PC-9 (cell line): Measurements from ENCODE around the gene ARPP19. TPM values are rescaled to one million over a fixed set of nuclear protein-coding genes. Genes with fewer than 3 reads are reported as not detected.

Source experiments
- BruUV-seq: library from RNA; stranded (reverse); fragments of 400-500 nt; replicated peaks from 2 replicates; lab custom pipeline; 2021; lab: Mats Ljungman, UMichigan
- CTCF ChIA-PET: fragments of 300-600 bp; sonication (Branson Sonifier 250); formaldehyde crosslinking; loops from one replicate; lab custom pipeline; 2022; ENCODE audit warnings: antibody characterized with exemption; lab: Charles Lee
- POLR2A ChIA-PET: fragments of 300-600 bp; sonication (Branson Sonifier 250); formaldehyde crosslinking; loops from one replicate; lab custom pipeline; 2022; ENCODE audit warnings: antibody characterized with exemption; ENCODE audit not compliant: unreplicated experiment; lab: Charles Lee
- DNase-seq, 2 experiments: peaks; one replicate each; pipeline versions ENCODE4 v3.0.0 to v3.0.0-alpha.2; 2015 to 2022; ENCODE audit warnings: mixed read lengths in 1 of 2
- H2AFZ ChIP-seq: fragments of 200-600 bp; sonication (generic); 2 replicates; pipeline ENCODE4 v1.8.1; 2017; ENCODE audit warnings: antibody characterized with exemption
- H3F3A ChIP-seq: fragments of 200-600 bp; sonication (generic); 2 replicates; pipeline ENCODE4 v1.8.1; 2017; ENCODE audit warnings: antibody characterized with exemption, mild to moderate bottlenecking, low read depth; ENCODE audit not compliant: insufficient read depth
- H3K27ac ChIP-seq: fragments of 200-600 bp; sonication (generic); 2 replicates; pipeline ENCODE4 v1.6.1; 2016; ENCODE audit warnings: mixed run types
- H3K27me3 ChIP-seq: fragments of 200-600 bp; sonication (generic); 2 replicates; pipeline ENCODE4 v1.6.1; 2016; ENCODE audit warnings: low read depth, mixed run types; ENCODE audit not compliant: insufficient read depth
- H3K36me3 ChIP-seq: fragments of 200-600 bp; sonication (generic); 2 replicates; pipeline ENCODE4 v1.6.1; 2016; ENCODE audit warnings: low read depth, mixed run types
- H3K4me1 ChIP-seq: fragments of 200-600 bp; sonication (generic); replicated peaks from 2 replicates; pipeline ENCODE4 v1.6.1; 2016; ENCODE audit warnings: mixed run types; ENCODE audit not compliant: insufficient read depth
- H3K4me2 ChIP-seq: fragments of 200-600 bp; sonication (generic); 2 replicates; pipeline ENCODE4 v1.6.1; 2017; ENCODE audit warnings: mixed run types
- H3K4me3 ChIP-seq: fragments of 200-600 bp; sonication (generic); 2 replicates; pipeline ENCODE4 v1.6.1; 2016; ENCODE audit warnings: mixed run types
- H3K79me2 ChIP-seq: fragments of 200-600 bp; sonication (generic); 2 replicates; pipeline ENCODE4 v1.6.1; 2017; ENCODE audit warnings: low read depth, mixed run types
- H3K9me2 ChIP-seq: fragments of 200-600 bp; sonication (generic); 2 replicates; pipeline ENCODE4 v1.8.1; 2017; ENCODE audit warnings: mild to moderate bottlenecking; ENCODE audit not compliant: insufficient read depth
- H3K9me3 ChIP-seq: fragments of 200-600 bp; sonication (generic); 2 replicates; pipeline ENCODE4 v1.8.1; 2016; ENCODE audit warnings: low read depth; ENCODE audit not compliant: insufficient read depth
- H4K20me1 ChIP-seq: fragments of 200-600 bp; sonication (generic); 2 replicates; pipeline ENCODE4 v1.8.1; 2017; ENCODE audit not compliant: insufficient read depth
- CTCF ChIP-seq: fragments of 200-600 bp; sonication (generic); conservative IDR thresholded peaks from 2 replicates; pipeline ENCODE4 v1.6.1; 2017; ENCODE audit warnings: mixed run types, antibody characterized with exemption, mild to moderate bottlenecking, moderate library complexity
- EZH2 ChIP-seq: fragments of 200-600 bp; sonication (generic); IDR thresholded peaks from 2 replicates; pipeline ENCODE4 v1.8.0; 2017; ENCODE audit warnings: antibody characterized with exemption, low read depth
- intact Hi-C: fragments of 100-400 bp; cut with micrococcal nuclease; formaldehyde crosslinking; loops from one replicate; pipeline ENCODE4 v1.10.0; 2022; ENCODE audit not compliant: unreplicated experiment
- total RNA-seq: library from RNA; stranded (reverse); gene quantifications from 2 replicates; pipeline ENCODE4 v1.2.3, GENCODE V29; 2021

ARPP19 gene
- total RNA-seq, 1 experiment from 2014 or later, result 119 TPM

- Histone ChIP-seq H4K20me1 (no peaks in the 10 kb centered on the region), H3F3A (no peaks in the 10 kb centered on the region), H3K27ac (no peak overlapping the region), H3K9me3 (no peaks in the 10 kb centered on the region), H3K4me1 (no peaks in the 10 kb centered on the region), H2AFZ (no peak overlapping the region), H3K4me2 (no peak overlapping the region), H3K79me2 (no peaks in the 10 kb centered on the region), H3K4me3 (no peak overlapping the region), H3K36me3 (no peaks in the 10 kb centered on the region), H3K9me2 (no peaks in the 10 kb centered on the region), H3K27me3 (no peaks in the 10 kb centered on the region)
- ChIA-PET CTCF (no interaction called here), POLR2A (interaction anchor here (0.6 kb wide), 1 partner anchor 176 kb away, joined by 8 read pairs; no protein-coding TSS in a partner anchor)
- TF ChIP-seq EZH2, result no peak
- no peak for TF ChIP-seq CTCF
- no peak for DNase-seq
- no TSS peak for BruUV-seq
- intact Hi-C loops, result no loop called here
These were observed 70.1 kb downstream of the ARPP19 start for GRCh38 chr15:52498706-52499105.

Other genes with a start within 250 kb of the ARPP19 start
- 8.7 and 10.7 TPM in 2 replicates for gene MYO5A, start 40.1 kb downstream of the ARPP19 start, total RNA-seq
- 30.4 and 35.7 TPM in 2 replicates for gene ATOSA, start 110.4 kb upstream of the ARPP19 start, total RNA-seq
- not detected in 2 replicates for gene ONECUT1, start 221.3 kb upstream of the ARPP19 start, total RNA-seq